GM18498 (cell line): ENCODE results near the gene ANKRD13B.
A peak's percentile ranks its signal among the peaks of the same experiment; 100 is the strongest.

Source experiments
- ATAC-seq: cut with Tn5 transposase; IDR thresholded peaks from one replicate; pipeline ENCODE4 v1.9.1; 2021; ENCODE audit warnings: mild to moderate bottlenecking, moderate library complexity; ENCODE audit not compliant: unreplicated experiment

Gene ANKRD13B

DNA sequence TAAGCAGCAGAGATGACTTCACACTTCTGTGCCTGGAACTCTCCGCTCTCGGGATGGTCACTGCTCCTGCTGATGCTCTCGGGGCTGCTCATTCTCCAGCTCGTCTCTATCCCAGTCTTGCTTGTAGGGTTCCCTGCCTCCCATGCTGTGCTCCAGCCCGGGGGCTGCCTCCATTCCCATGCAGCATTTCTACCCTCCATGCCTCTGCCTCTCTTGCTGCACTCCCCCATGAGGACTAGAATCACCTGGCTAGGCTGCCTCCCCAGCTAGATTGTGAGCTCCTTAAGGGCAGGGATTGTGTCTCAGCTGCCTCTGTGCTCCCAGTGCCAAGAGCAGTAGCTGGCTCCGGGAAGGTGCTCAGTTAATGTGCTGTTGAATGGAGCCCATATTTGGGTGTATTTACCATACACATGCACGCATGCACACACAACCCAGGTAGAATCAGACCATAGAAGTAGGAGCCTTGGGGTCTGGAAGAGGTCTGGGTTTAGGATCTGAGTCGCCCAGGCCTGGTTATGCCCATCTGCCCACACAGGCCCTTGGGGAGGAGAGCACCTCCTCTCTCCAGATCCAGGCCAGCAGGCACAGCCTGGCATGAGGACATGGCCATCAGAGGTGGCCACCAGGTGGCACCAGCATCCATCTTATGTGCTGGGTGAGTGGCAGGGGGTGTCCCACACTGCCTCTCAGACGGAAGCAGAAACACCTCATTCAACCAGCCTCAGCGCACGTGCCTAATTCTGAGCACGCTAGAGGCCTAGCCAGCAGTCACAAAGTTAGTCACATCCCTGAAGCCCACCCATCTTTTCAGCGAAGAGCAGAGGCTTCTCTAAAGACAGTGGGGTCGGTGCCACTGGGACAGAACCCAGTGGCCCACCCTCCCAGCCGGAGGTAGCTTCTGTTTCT, 12.8 kb upstream of the ANKRD13B start:
- ATAC-seq, result peak; percentile 79

GRCh38 chr17:29581583-29582253, 11.2 kb upstream of the ANKRD13B start:
- no peak for ATAC-seq

GRCh38 chr17:29582254-29582765, 10.6 kb upstream of the ANKRD13B start:
- ATAC-seq, result no peak

DNA sequence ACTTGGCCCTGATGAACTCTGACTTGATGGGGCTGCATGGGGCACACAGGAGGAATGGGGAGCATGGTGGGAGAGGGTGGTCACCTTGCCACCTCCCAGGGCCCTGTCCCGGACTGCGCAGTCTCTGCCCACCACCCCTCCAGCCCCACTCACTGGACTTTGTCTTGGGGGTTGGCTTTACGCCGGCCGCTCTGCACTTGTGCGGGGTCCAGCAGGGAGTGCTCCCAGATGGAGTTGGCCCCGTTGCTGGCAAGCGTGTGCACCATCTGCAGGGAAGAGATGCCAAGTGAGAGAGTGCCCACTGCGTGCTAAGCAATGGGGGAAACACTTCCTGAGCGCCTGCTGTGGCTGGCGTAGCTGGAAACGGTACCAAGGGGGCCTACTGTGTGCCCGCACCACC, 10.2 kb upstream of the ANKRD13B start:
- ATAC-seq, result no peak

DNA sequence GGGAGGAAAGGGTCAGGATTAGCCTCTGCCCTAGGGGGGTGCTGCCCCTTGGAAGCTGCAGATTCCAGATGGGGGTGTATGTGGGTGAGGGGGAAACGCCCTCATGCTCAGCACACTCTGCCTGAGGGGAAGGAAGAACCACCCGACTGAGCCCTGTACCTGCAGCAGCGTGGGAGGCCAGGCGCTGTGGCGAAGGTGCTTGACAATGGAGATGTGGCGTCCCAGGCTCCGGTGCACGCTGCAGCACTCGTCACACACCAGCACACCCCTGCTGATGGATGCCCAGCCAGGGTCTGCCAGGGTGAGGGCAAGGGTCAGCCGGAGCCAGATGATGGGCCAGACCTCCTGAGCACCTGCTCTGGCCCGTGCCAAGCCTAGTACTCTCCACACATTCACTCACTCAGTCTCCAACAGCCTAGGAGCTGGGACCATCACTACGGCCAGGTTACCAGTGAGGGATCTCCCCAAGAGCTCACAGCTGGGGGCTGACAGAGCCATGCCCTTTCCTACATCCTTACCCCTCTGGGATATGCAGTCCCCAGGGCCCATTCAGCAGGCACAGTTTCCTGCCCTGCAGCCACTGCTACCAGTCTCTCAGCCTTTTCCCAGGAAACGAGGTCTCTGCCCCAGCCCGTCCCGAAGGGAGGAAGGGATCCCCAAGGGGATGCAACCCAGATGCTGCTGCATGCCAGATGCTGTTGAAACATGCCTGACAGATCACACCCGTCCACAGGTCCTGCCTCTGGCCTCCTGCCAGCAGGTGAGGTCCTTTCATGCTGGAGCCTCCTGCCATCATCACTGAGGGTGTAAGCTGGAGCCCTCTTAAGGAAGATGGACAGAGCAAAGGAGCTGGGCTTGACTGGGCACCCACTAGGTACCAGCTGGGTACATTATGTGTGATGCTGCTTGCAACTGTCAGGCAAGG, 9.3 kb upstream of the ANKRD13B start:
- no peak for ATAC-seq

DNA sequence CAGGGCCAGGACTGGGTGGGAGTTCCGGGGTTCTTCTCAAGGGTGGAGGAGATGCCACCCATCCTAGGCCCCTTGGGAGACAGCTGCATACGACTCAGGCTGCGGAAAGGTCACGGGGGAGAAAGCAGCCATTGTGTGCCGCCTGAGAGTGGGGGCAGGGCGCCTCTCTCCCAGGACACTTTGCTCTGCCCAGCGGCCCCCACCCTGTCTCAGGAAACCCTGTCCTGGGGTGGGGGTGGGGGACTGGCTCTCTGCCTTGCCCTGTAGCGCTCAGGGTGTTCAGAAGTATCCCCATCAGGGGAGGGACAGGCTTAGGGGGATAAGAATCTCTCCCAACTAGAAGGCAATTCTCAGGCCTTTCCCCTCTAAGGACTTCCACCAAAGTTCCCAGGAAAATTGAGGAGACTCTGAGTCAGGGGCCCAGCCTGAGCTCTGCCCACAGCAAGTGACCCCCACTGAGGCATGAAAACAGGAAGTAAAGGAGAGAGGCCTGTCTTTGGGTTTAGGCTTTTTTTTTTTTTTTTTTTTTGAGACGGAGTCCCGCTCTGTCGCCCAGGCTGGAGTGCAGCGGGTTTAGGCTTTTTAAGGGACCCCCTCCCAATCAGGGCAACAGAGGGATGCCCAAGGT, 8.4 kb upstream of the ANKRD13B start:
- no peak for ATAC-seq

DNA sequence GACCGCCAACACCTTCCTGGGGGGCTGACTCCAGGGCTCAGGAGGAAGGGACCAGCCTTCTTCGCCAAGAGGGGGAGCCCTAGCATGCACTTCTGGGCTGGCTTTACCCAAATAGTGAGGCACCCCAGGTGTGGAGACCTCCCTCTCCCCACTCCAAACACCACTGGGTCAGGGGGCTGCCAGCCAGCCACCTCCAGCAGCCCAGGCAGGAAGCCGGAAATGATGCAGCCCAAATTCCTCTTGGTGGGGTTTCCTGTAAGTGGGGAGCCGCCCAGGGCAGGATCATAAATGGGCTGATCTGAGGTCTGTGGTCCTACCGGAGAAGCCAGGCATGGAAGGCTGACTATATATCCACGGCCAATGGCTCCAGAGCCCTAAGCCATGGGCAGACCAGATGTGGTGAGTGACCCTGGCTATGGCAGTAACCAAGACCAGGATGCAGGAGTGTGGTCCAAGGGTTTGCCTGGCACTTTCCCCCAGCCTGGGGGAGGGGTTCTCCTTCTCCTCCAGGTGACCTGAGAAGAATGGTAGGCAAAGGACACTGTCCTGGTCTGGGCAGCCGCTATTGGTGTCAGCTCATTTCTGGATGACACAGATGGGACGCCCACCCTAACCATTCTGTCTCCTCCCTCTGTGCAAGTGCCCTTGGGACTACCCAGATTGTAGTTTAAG, 7.7 kb upstream of the ANKRD13B start:
- ATAC-seq, result no peak

- no peak for ATAC-seq
Observed at GRCh38 chr17:29586676-29587469, 6.1 kb upstream of the ANKRD13B start.

GRCh38 chr17:29587591-29587990, 5.3 kb upstream of the ANKRD13B start:
- no peak for ATAC-seq

- ATAC-seq, result no peak
Observed at GRCh38 chr17:29588017-29588561, 4.8 kb upstream of the ANKRD13B start.

GRCh38 chr17:29588562-29589411, 4.1 kb upstream of the ANKRD13B start:
- peak; percentile 23 for ATAC-seq

- ATAC-seq, result peak; percentile 75
Observed at GRCh38 chr17:29589524-29590410, 3.2 kb upstream of the ANKRD13B start, which contains the start of gene GIT1. TSS of gene GIT1 (minus strand) at chr17:29589648. CDS start at chr17:29589378, 270 bp downstream.

DNA sequence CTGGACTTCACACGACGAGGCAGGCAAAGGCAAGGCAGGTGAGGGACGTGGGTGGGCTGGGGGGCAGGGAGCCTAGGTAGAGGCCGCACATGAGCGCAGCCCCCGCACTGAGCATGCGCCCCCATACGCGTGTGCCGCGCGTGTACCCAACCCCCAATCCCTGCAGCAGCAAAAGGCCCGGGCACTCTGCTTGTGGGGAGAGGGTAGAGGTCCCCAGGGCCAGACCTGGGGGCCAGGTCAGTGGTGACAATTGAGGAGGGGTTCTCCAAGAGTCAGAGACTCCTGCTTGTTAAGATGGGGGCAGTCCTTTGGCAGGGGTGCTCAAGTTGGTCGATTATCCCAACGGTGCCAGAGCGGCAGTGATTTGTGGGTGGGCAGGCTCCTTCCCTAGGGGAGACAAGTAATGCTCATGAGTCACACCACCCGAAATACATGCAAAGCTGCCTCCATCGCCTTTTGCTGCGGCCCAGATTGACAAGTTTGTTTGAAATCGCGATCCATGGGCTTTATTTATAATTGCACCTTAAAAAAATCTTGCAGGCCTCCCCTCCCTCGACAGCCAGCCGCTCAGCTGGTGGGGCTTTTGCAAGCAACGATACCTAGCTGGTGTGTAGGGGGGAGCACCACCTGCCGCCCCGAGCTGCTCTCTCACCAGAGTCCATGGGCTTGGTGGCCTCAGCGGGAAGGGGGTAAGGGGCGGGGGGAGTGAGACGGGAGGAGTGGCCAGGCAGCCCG, 2.4 kb upstream of the ANKRD13B start:
- no peak for ATAC-seq

- ATAC-seq, result no peak
Observed at GRCh38 chr17:29591146-29591736, 1.7 kb upstream of the ANKRD13B start.

- no peak for ATAC-seq
Observed at GRCh38 chr17:29591737-29592608, 959 bp upstream of the ANKRD13B start.
